HepG2 (cell line): ENCODE measurements around the gene SLC22A9. TPM values are rescaled to one million over a fixed set of nuclear protein-coding genes. Genes with fewer than 3 reads are reported as not detected.
A peak's percentile ranks its signal among the peaks of the same experiment; 100 is the strongest.

ENCODE experiments used
- ATAC-seq: fragments of 200-7000 bp; cut with Tn5 transposase; 3 replicates; pipeline ENCODE4 v1.9.1; 2020; ENCODE audit warnings: mild to moderate bottlenecking, moderate library complexity
- BruUV-seq: library from RNA; stranded (reverse); fragments of 400-500 nt; replicated peaks from 2 replicates; lab custom pipeline; 2021; lab: Mats Ljungman, UMichigan
- CTCF ChIA-PET: fragments of 300-600 bp; formaldehyde crosslinking; extraction: SDS; loops from one replicate; lab custom pipeline; 2021; ENCODE audit warnings: low total read pairs, inconsistent platforms, low intra/inter-chr PET ratio; lab: Yijun Ruan, JAX
- POLR2A ChIA-PET: fragments of 350-600 bp; sonication (Branson Sonifier 250); formaldehyde crosslinking; loops from one replicate; lab custom pipeline; 2020; ENCODE audit warnings: antibody characterized with exemption, inconsistent platforms; lab: Yijun Ruan, JAX
- DNase-seq: peaks from one replicate; pipeline ENCODE4 v3.0.0-alpha.2; 2015; ENCODE audit warnings: low spot score
- FAIRE-seq: peaks from 3 replicates; lab custom pipeline; 2011; peaks lifted over from hg19 to GRCh38; lab: Jason Lieb, UNC
- H2AFZ ChIP-seq: one replicate; pipeline ENCODE4 v1.6.1; 2011; ENCODE audit warnings: low read length, inconsistent platforms
- H3K27ac ChIP-seq: fragments of 300-600 bp; 3 replicates; pipeline ENCODE4 v1.8.0; 2011; ENCODE audit warnings: mixed run types, mild to moderate bottlenecking, mixed read lengths, low read length, inconsistent platforms; ENCODE audit not compliant: insufficient read depth; ENCODE audit errors: extremely low read length
- H3K27me3 ChIP-seq, 2 experiments: fragments of 200-600 bp in 1 of 2; 2 replicates in 1 of 2; 3 replicates in 1 of 2; pipeline versions ENCODE4 v1.6.0 to v1.8.0; 2011; ENCODE audit warnings: low read length in 2 of 2, mild to moderate bottlenecking in 2 of 2, moderate library complexity in 2 of 2, inconsistent platforms in 1 of 2; ENCODE audit not compliant: insufficient read depth in 2 of 2, control insufficient read depth in 1 of 2
- H3K36me3 ChIP-seq, 2 experiments: fragments of 200-600 bp in 1 of 2; replicated peaks in 1 of 2; 2 replicates in 1 of 2; 3 replicates in 1 of 2; pipeline versions ENCODE4 v1.5.1 to v1.8.0; 2011; ENCODE audit warnings: low read length in 2 of 2, inconsistent platforms in 1 of 2; ENCODE audit not compliant: insufficient read depth in 2 of 2, control insufficient read depth in 1 of 2
- H3K4me1 ChIP-seq: 2 replicates; pipeline ENCODE4 v1.5.1; 2012; ENCODE audit warnings: low read length, inconsistent platforms; ENCODE audit not compliant: insufficient read depth
- H3K4me2 ChIP-seq: 2 replicates; pipeline ENCODE4 v1.6.0; 2011; ENCODE audit warnings: low read depth, low read length, inconsistent platforms
- H3K4me3 ChIP-seq, 3 experiments: fragments of 200-600 bp in 1 of 3; sonication (generic), shearing (Covaris generic) in 1 of 3; replicated peaks in 1 of 3; 2 replicates each; pipeline ENCODE4 v1.5.1; 2011 to 2016; ENCODE audit warnings: low read length in 3 of 3, inconsistent platforms in 2 of 3, low read depth in 2 of 3, mild to moderate bottlenecking in 2 of 3, control low read depth in 1 of 3, mixed read lengths in 1 of 3; ENCODE audit not compliant: insufficient read depth in 1 of 3
- H3K79me2 ChIP-seq: one replicate; pipeline ENCODE4 v1.6.1; 2011; ENCODE audit warnings: low read length, inconsistent platforms; ENCODE audit not compliant: insufficient read depth
- H3K9ac ChIP-seq: 2 replicates; pipeline ENCODE4 v1.6.0; 2011; ENCODE audit warnings: mild to moderate bottlenecking, low read depth, low read length, inconsistent platforms; ENCODE audit not compliant: insufficient read depth
- H3K9me3 ChIP-seq: 2 replicates; pipeline ENCODE4 v1.5.1; 2012; ENCODE audit warnings: mild to moderate bottlenecking, low read length
- H4K20me1 ChIP-seq: 2 replicates; pipeline ENCODE4 v1.6.0; 2011; ENCODE audit warnings: inconsistent platforms, mild to moderate bottlenecking, low read length, moderate library complexity; ENCODE audit not compliant: insufficient read depth
- ATF1 ChIP-seq: IDR thresholded peaks from 2 replicates; pipeline ENCODE4 v1.6.1; 2016; ENCODE audit warnings: mild to moderate bottlenecking, control low read depth
- FOSL1 ChIP-seq: sonication (generic); formaldehyde crosslinking; IDR thresholded peaks from 2 replicates; pipeline ENCODE4 v1.9.0; 2021; ENCODE audit warnings: missing genetic modification reagents, borderline replicate concordance
- MNT ChIP-seq: fragments of 450-650 bp; IDR thresholded peaks from 2 replicates; pipeline ENCODE4 v1.6.1; 2016
- NFYB ChIP-seq: sonication (generic); formaldehyde crosslinking; IDR thresholded peaks from 2 replicates; pipeline ENCODE4 v1.4.0; 2020; ENCODE audit warnings: missing genetic modification reagents
- RBM22 ChIP-seq: fragments of 200-400 bp; formaldehyde crosslinking; optimal IDR thresholded peaks from 2 replicates; pipeline ENCODE3; 2017; ENCODE audit warnings: mild to moderate bottlenecking, low read length, moderate library complexity
- TRIM24 ChIP-seq: sonication (generic); formaldehyde crosslinking; IDR thresholded peaks from 2 replicates; pipeline ENCODE4 v1.8.0; 2022; ENCODE audit warnings: mild to moderate bottlenecking, missing genetic modification reagents
- ZBTB42 ChIP-seq: sonication (generic); formaldehyde crosslinking; IDR thresholded peaks from 2 replicates; pipeline ENCODE4 v1.5.0; 2020; ENCODE audit warnings: mild to moderate bottlenecking, missing genetic modification reagents
- ZFP82 ChIP-seq: sonication (generic); formaldehyde crosslinking; IDR thresholded peaks from 2 replicates; pipeline ENCODE4 v1.5.1; 2020; ENCODE audit warnings: mild to moderate bottlenecking, missing genetic modification reagents, borderline replicate concordance
- ZNF292 ChIP-seq: sonication (generic); formaldehyde crosslinking; IDR thresholded peaks from 2 replicates; pipeline ENCODE4 v1.8.1; 2022; ENCODE audit warnings: mild to moderate bottlenecking, low read depth, missing genetic modification reagents, borderline replicate concordance
- ZNF34 ChIP-seq: sonication (generic); formaldehyde crosslinking; IDR thresholded peaks from 2 replicates; pipeline ENCODE4 v1.4.0; 2020; ENCODE audit warnings: mild to moderate bottlenecking, missing genetic modification reagents, borderline replicate concordance
- ZNF530 ChIP-seq: sonication (generic); formaldehyde crosslinking; IDR thresholded peaks from 2 replicates; pipeline ENCODE4 v1.5.0; 2020; ENCODE audit warnings: low read depth, mild to moderate bottlenecking, missing genetic modification reagents
- WGBS: methylation state at CpG from one replicate; pipeline ENCODE4 v1.1.6; 2017; ENCODE audit warnings: low lambda C conversion rate; 5-methylcytosine and 5-hydroxymethylcytosine counted together
- in situ Hi-C: cut with HindIII; loops from 2 replicates; pipeline ENCODE4 v1.10.0; 2017; ENCODE audit warnings: low pct_unique_long_range_greater_than_20kb; ENCODE audit not compliant: extremely low pct_ligation_motif_present
- intact Hi-C: fragments of 100-400 bp; cut with micrococcal nuclease; formaldehyde crosslinking; loops from one replicate; pipeline ENCODE4 v1.10.0; 2022; ENCODE audit not compliant: unreplicated experiment
- polyA plus RNA-seq, 8 experiments: library from polyadenylated mRNA; depleted of rRNA in 3 of 8; stranded (reverse) in 7 of 8; unstranded in 1 of 8; fragments of >200 nt; fragmentation: Illumina TruSeq in 4 of 8; extraction: Trizol in 4 of 8; gene quantifications; 2 replicates each; pipeline versions ENCODE4 v1.2.1 to v1.2.3, GENCODE V29; 2011 to 2016; ENCODE audit warnings: low read depth in 4 of 8, missing spikeins in 1 of 8, mixed read lengths in 1 of 8; ENCODE audit not compliant: insufficient read depth in 1 of 8
- total RNA-seq, 5 experiments: library from RNA; depleted of rRNA; stranded (reverse); fragments of >200 nt; fragmentation: Illumina TruSeq; extraction: Trizol; gene quantifications; 2 replicates each; pipeline ENCODE4 v1.2.3, GENCODE V29; 2016; ENCODE audit warnings: low read depth in 1 of 5
- TF ChIP-seq, protein P1 (sequence below): sonication (generic); formaldehyde crosslinking; IDR thresholded peaks from 2 replicates; pipeline ENCODE4 v1.5.1; 2020; ENCODE audit warnings: mild to moderate bottlenecking, missing genetic modification reagents, borderline replicate concordance
- TF ChIP-seq, protein P2 (sequence below): IDR thresholded peaks from 2 replicates; pipeline ENCODE4 v1.6.1; 2016; ENCODE audit warnings: control low read depth

The SLC22A9 gene
- total and polyA plus RNA-seq, 2 of the 13 experiments (the other 11 are each of a cell fraction or from before 2014, with no cell fraction given): 4.0 to 11.7 TPM

DNA sequence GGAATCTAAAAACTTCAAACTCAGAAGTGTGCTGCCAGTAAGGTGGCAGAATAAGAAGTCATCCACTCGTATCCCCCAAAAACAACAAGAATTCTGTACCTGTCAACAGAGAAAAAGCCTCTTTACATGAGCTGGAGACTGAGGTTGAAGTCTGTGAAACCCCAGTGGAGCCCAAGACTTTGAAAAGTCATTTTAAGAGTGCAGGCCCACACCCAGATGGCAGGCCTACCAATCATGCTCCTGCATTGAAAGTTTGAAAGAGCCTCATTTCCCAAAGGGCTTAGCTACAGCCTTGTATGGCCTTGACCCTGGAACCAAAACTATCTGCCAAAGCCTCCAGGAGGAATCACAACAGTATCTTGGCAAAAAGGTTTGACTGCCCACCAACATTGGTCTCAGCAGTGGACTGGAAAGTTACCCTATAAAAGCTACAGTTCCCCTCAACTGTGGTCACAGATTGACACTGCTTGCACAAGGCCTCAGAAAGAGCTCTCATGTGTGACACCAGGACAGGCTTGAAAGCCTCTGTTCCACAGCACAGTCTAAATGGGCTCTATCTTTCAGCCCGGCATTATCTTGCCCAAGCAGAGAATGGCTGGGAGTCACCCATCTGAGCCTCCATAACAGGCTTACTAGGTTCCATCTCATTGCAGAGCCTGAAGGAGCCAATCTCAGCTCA is 47.7 kb downstream of the SLC22A9 start:
- BruUV-seq: no TSS peak
- Histone ChIP-seq H4K20me1 (no peaks in the 10 kb centered on the region), H2AFZ (no peak overlapping the region), H3K9ac (no peak overlapping the region), H3K79me2 (no peaks in the 10 kb centered on the region), H3K4me1 (peaks cover 7% of the 10 kb centered on the region; the same call in 1 of the 2 replicates), H3K9me3 (no peaks in the 10 kb centered on the region), H3K27me3 (peaks cover 0 to 5% of the 10 kb centered on the region in 2 experiments; a peak in 1 of 5 replicates), H3K27ac (no peak overlapping the region), H3K4me2 (no peak overlapping the region), H3K4me3 (no peak overlapping the region), H3K36me3 (no peaks in the 10 kb centered on the region)
- FAIRE-seq (no peak), DNase-seq (no peak), ATAC-seq (peak; percentile 57)
- WGBS: 8% methylated on average over 2 of the region's 2 CpGs
- intact Hi-C loops (no loop called here), in situ Hi-C loops (no loop called here)
- no peak for TF ChIP-seq MNT
- TF ChIP-seq NFYB (CRISPR knock-in tag): no peak
- no peak for TF ChIP-seq ZBTB42
- no peak for TF ChIP-seq ZNF530 (CRISPR knock-in tag)
- no peak for TF ChIP-seq RBM22
- no peak for TF ChIP-seq ZNF34 (CRISPR knock-in tag)
- no peak for TF ChIP-seq ZNF292 (CRISPR knock-in tag)
- no peak for TF ChIP-seq FOSL1
- no peak for TF ChIP-seq ZFP82 (CRISPR knock-in tag)
- TF ChIP-seq TRIM24 (CRISPR knock-in tag): no peak
- TF ChIP-seq, protein P1, sequence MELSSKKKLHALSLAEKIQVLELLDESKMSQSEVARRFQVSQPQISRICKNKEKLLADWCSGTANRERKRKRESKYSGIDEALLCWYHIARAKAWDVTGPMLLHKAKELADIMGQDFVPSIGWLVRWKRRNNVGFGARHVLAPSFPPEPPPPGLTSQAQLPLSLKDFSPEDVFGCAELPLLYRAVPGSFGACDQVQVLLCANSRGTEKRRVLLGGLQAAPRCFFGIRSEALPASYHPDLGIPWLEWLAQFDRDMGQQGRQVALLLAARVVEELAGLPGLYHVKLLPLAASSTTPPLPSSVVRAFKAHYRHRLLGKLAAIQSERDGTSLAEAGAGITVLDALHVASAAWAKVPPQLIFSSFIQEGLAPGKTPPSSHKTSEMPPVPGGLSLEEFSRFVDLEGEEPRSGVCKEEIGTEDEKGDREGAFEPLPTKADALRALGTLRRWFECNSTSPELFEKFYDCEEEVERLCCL: no peak
- no peak for TF ChIP-seq ATF1 (CRISPR knock-in tag)
- TF ChIP-seq, protein P2, sequence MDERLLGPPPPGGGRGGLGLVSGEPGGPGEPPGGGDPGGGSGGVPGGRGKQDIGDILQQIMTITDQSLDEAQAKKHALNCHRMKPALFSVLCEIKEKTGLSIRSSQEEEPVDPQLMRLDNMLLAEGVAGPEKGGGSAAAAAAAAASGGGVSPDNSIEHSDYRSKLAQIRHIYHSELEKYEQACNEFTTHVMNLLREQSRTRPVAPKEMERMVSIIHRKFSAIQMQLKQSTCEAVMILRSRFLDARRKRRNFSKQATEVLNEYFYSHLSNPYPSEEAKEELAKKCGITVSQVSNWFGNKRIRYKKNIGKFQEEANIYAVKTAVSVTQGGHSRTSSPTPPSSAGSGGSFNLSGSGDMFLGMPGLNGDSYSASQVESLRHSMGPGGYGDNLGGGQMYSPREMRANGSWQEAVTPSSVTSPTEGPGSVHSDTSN (CRISPR knock-in tag): no peak
- ChIA-PET CTCF (no interaction called here), POLR2A (no interaction called here)
